T47D (cell line): ENCODE measurements around the gene NRP2.

Experiments
- DNase-seq, 2 experiments: peaks; one replicate each; pipeline versions ENCODE4 v3.0.0 to v3.0.0-alpha.2; 2011 to 2012; ENCODE audit warnings: low read depth in 1 of 2, low spot score in 1 of 2
- JUND ChIP-seq: IDR thresholded peaks from 2 replicates; pipeline ENCODE4 v1.6.1; 2012; ENCODE audit warnings: low read depth
- in situ Hi-C: cut with HindIII; loops from 2 replicates; pipeline ENCODE4 v1.10.0; 2016; ENCODE audit warnings: low sequenced_read_pairs, low pct_unique_long_range_greater_than_20kb

The NRP2 gene

GRCh38 chr2:205762881-205763280 is 80.6 kb downstream of the NRP2 start:
- in situ Hi-C loops: no loop called here
- no peak for TF ChIP-seq JUND
- no peak for DNase-seq

- peak in 1 of 2 experiments; percentile 44 for DNase-seq
- in situ Hi-C loops: no loop called here
- TF ChIP-seq JUND: no peak
Measured at GRCh38 chr2:205763708-205764211, 81.5 kb downstream of the NRP2 start.

GRCh38 chr2:205764270-205764746 is 82.0 kb downstream of the NRP2 start:
- in situ Hi-C loops: no loop called here
- no peak for DNase-seq
- TF ChIP-seq JUND: no peak

- DNase-seq: no peak
- TF ChIP-seq JUND: no peak
- in situ Hi-C loops: no loop called here
Measured at GRCh38 chr2:205765151-205765550, 82.8 kb downstream of the NRP2 start.

DNA sequence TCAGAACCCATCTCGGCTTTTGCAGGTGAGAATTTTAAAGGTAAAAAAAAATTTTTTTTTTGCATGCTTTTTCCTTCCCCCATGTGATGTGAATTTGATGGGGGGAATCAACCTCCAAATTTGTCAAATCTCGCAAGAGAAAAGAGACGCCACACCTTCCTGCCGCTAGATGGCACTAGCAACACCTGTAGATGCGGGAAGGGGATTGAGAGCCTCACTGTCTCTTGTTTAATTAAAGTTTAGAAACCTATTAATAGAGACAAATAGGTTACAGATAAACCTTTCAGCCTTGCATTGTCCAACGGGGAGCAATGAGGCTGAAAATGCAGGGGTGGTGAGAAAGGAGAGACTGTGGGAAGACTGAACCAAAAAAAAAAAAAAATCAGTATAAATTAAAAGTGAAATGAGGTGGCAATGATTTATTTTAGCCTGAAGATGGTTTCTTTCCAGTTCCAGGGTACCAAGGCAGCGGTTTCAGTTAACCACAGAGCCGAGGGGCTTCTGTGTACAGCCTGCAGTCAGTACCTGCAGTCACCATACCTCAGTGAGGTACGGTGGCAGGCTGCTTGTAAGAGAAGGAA is 84.6 kb downstream of the NRP2 start:
- in situ Hi-C loops: no loop called here
- DNase-seq: peak; percentile 35 to 54
- TF ChIP-seq JUND: no peak

DNA sequence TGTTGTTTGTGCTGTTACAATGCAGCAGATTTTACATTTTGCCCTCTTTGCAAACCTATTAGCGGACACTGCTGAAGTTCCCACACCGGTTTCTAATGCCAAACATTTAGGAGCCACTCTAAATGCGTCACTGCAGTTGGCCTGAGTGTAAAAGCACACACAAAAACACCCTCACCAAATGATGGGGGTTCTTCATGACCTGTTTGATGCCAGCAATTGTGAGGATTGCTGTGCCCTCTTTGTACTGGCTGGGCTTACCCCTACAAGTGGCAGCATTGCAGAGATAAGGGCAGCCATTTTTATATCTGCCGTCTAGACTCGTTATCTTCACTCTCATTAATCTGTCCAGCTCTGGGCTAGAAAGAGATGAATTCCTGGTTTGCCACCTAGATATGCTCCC is 85.3 kb downstream of the NRP2 start:
- TF ChIP-seq JUND: no peak
- in situ Hi-C loops: no loop called here

DNA sequence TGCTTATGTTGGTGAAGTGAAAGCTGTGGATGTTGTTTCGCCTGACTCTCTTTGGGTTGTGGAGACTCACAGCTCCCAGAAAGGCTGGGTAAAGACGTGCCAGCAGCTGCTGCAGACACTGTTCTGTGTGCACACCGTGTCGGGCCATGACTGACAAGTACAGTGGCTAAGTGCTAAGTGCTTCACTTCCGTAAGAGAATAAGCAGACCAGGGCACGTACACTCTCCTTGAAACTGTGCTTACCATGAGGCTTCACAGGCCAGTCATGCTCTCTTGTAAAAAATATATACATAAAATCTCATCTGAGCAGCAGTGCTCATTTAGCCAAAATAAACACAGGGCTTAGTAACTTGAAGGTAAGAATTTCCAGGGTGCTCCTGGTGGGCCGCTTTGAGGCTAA is 86.0 kb downstream of the NRP2 start:
- in situ Hi-C loops: no loop called here
- TF ChIP-seq JUND: no peak
- no peak for DNase-seq

More for the DNA sequence above, 85.3 kb downstream of the NRP2 start:
- DNase-seq: no peak

GRCh38 chr2:205768815-205769494 is 86.7 kb downstream of the NRP2 start:
- TF ChIP-seq JUND: no peak
- in situ Hi-C loops: no loop called here
- no peak for DNase-seq

GRCh38 chr2:205769495-205769850 is 87.2 kb downstream of the NRP2 start:
- DNase-seq: no peak
- in situ Hi-C loops: no loop called here
- TF ChIP-seq JUND: no peak

GRCh38 chr2:205769879-205770278 is 87.6 kb downstream of the NRP2 start:
- TF ChIP-seq JUND: no peak
- no peak for DNase-seq
- in situ Hi-C loops: no loop called here

DNA sequence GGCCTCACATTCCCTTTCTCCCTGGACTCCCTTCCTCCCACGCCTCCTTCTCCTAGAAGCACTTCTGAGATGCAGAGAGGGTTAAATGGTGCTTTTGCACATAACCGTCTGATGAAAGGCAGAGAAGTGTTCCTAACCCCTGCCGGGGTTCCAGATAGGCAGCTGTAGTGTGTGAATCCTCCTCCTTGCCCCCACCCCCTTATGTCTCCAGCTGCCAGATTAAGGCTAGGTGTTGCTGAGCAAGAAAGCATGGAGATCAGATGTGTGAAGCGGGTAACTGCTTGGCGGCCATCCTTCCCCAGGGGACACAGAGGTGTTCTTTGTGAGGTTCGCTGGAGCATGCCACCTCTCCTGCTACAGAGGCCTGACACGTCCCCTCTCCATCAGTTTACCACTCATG is 88.3 kb downstream of the NRP2 start:
- in situ Hi-C loops: no loop called here
- no peak for DNase-seq
- TF ChIP-seq JUND: no peak

- TF ChIP-seq JUND: no peak
- no peak for DNase-seq
- in situ Hi-C loops: no loop called here
Measured at GRCh38 chr2:205771031-205771430, 88.7 kb downstream of the NRP2 start.

- in situ Hi-C loops: no loop called here
- no peak for DNase-seq
- no peak for TF ChIP-seq JUND
Measured at GRCh38 chr2:205771666-205772065, 89.4 kb downstream of the NRP2 start.
